GM19395 (cell line): ENCODE data around the gene KAT2B.

Experiments used
- ATAC-seq: cut with Tn5 transposase; IDR thresholded peaks from one replicate; pipeline ENCODE4 v1.9.1; 2021; ENCODE audit warnings: mild to moderate bottlenecking, moderate library complexity; ENCODE audit not compliant: unreplicated experiment

The KAT2B gene

GRCh38 chr3:20141851-20142250 lies 101.6 kb downstream of the KAT2B start:
- no peak for ATAC-seq

DNA sequence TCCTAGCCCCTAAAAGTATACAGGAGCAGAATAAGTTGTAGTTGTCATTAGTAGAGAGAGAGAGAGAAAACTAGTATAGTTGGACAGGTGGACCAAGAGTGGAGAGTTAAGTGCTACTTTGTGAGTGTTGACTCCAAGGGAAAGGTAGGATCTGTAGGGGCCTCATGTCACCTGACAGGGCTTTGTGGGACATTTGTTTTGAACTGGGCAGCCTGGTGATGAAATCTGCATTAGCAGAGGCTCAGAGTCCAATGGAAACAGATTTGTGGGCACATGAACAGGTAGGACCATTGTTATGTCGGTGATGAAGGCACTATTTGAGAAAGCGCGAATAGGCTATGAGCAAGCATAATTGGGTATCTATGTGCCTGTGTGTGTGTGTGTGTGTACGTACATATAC lies 102.3 kb downstream of the KAT2B start:
- no peak for ATAC-seq

DNA sequence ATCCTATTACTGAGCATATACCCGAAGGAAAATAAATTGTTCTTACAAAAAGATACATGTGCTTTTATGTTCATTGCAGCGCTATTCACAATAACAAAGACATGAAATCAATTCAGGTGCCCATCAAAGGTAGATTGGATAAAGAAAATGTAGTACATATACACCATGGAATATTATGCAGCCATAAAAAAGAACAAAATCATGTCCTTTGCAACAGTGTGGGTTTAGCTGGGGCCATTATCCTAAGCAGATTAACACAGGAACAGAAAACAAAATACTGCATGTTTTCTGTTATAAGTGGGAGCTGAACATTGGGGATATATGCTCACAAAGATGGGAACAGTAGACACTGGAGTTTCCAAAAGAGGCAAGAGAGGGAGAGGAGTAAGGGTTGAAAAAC lies 103.3 kb downstream of the KAT2B start:
- ATAC-seq: no peak

GRCh38 chr3:20145874-20146273 lies 105.6 kb downstream of the KAT2B start:
- ATAC-seq: no peak

DNA sequence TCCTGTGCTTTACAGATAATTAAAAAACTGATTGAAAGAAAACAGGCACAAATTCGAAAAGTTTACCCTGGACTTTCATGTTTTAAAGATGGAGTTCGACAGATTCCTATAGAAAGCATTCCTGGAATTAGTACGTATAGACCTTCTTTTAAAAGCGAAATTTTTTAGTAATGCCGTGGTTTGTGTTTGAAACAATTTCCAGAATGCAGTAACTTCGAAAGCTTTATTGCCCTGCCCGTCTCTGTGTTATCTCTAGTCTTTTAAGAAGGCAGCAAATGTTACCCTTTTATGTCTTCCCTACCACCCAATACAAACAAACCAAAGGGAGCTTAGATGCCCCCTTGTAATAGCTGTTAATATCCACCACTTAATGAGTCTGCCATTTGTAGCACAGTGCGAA lies 106.1 kb downstream of the KAT2B start:
- no peak for ATAC-seq

DNA sequence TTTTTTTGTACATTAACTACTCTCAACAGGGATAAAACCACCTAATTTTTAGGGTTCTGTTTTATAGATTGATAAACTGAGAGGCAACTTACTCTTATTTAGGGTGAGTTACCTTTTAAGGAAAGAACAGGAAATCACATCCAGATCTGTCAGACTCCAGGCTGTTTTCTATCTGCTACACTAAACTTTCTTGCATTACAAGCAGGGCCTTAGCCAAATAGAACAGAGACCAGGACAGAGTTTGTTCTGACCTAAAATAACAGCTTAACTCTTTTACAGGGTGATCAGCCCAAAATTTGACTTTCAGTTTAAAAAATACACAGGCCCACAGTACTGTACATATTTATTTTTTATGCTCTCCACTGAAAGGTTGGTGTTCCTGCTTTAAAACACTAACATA lies 107.1 kb downstream of the KAT2B start:
- ATAC-seq: no peak

DNA sequence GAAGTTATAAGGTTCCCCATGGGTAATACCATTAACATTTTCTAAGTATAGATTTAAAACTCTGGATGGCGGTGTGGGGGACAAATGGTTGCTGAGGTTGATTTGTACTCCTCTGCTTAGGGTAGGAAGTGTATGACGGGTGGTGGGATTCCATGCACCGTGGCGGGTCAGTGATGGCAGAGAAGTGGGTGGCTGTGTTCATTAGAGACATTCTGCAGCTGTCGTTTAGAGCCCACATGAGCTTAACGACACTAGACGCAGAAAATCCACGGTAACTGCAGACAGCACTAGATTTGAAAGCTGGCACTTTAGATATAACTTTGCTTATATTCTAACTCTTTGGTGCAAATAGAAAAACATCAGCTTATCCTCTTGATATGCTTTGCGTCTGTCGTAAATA lies 108.2 kb downstream of the KAT2B start:
- ATAC-seq: no peak

DNA sequence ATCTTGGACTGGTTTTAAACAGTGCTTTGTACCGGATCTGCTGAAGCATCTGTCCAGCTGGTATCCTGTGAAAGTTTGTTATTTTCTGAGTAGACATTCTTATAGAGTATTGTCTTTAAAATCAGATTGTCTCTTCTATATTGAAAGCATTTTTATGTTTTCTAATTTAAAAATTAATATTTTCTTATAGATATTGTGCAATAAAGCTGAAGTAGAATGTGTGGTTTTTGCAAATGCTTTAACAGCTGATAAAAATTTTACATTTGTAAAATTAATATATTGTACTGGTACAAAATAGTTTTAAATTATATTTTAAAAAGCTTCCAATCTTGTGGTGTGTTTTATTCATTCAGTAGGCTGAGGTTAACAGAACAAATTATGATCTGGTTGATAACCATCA lies 113.8 kb downstream of the KAT2B start:
- ATAC-seq: no peak

DNA sequence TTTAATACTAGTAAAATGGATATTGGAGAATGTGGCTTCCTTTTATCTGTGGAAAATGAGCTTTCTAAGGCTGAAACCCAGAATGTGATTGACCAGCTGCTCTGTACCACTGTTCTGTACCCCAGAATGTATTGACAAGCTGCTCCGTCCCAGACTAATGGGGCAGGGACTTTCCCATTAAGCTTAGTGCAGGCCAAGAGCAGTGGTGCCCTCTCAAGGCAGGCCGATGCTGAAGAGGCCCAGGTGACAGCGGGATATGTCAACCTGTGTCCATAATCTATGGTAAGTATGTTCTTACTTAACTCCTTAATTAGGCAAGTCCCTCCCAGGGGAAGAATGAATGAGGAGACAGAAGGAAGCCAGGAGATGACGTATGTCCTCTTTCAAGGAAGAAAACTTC lies 114.7 kb downstream of the KAT2B start:
- ATAC-seq: no peak

DNA sequence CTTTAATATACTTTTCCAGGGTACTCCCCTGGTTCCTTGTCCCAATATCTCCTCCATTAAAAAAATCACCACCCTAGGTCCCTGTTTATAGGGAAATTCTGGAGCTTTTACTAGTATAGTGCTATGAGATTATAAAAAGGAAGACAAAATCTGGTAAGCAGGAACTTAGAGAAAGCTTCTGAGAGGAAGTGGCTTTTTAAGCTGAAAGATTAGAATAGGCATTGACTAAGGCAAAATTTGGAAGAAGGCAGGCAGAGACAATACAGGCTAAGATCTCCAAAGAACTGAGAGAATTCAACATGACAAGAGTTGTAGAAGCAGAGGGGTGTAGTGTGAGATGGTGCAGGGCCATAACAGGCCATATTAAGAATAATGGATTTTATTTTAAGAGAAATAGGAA lies 120.0 kb downstream of the KAT2B start:
- ATAC-seq: no peak

DNA sequence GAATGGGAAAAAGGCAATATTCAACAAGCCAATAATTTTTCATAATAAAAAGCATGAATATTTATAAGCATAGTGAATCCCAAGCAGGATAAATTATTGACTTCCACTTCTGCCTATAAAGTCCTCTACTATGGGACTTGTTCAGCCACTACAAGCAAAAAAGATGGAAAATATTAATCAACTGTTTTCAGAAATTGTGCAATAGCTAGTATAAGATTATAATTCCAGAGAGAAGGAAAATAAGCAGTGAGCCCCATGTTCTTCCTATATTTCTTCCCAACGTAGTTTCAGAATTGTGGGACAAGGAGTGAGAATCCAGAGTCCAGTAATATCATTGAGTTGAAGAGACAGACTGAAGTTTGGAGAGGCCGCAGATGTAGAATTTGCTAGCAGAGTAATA lies 121.5 kb downstream of the KAT2B start:
- no peak for ATAC-seq

DNA sequence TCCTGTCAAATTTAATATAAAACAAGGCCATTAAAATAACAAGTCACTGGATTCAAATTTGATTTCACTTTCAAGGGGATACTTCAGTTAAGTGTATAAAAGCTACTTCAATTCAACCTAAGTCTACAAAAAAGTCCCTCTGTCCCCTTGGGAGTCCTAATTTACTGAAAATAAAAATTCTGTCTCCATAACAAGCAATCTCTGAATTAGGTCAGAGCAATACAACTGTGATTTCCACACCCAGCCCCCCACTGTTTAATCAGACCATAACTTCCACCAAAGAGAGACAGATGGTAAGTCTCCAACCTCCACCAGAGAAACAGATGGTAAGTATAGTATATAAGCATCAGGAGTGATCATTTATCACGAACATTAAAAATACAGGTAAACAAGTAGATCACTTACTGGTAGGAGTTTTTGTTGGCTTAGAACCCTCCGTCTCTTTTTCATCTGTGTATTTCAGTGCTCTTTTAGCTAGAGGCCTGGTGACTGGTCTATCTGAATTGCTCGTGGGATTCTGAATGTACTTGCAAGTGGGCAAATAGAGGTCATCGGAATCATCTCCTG lies 133.7 kb downstream of the KAT2B start:
- no peak for ATAC-seq

GRCh38 chr3:20181276-20181675 lies 141.0 kb downstream of the KAT2B start:
- no peak for ATAC-seq

DNA sequence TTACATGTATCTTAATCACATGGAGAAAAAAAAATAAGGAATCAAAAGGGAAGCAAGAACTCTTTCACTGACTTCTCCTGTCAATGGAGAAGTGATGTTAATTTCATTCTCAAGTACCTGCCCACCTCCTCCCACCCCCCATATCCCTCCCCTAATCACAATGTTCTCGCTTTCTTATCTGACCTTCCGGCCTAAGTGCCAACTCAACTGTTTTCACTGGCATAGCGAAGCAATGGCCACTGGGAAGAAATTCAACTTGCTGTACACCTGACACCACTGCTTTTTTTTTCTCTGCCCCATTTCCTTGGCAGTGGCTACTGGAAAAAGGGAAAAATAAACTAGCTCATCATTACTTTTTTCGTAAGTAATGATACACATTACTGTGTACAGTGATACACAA lies 142.0 kb downstream of the KAT2B start:
- no peak for ATAC-seq

- ATAC-seq: peak; percentile 27
Measured at GRCh38 chr3:20185331-20185678, 145.1 kb downstream of the KAT2B start.

DNA sequence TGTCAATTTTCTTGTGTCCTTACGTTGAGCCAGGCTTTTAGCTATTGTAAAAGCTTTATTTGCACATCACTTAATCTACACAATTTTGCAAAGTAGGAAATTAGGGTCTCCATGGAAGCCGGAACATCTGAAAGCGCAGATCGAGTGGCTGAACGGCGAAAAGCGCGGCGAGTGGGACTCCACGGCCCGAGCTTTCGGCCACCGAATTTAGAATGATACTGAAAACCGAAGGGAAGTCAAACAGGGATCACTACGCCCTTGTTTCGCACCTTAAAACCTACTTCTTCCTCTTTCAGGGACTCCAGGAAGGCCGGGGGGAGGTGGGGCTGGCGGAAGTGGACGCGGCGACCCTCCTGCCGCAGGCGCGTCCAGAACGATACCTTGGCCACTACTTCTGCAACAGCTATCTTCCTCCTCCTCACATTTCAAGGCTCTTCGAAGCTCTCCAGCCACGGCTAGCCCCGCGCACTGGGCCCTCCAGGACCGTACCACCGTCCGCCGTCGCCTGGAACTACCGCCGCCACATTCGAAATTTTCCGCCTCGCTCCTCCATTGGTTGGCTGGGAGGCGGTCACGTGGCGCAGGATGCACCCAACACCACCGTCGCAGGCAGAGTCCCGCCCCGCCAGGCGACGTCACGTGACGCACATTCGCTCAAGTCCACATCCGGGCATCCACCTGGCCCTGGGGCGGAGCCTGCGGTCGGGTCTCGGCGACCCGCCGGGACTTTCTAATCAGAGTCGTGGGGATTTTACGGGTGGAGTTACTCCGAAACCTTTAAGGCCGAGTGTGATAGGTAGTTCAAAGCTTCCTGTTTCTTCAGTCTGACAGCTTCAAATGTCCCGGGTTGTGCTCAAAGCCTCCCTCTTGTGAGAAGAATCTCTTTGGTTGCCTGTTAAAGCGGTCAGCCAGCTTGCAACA lies 145.7 kb downstream of the KAT2B start, which contains the start of gene SGO1:
Gene SGO1, minus strand, starts transcription at position 528 of the 921 bp plus-strand sequence. CDS start 2,179 bp downstream, outside the sequence.
- ATAC-seq: peak; percentile 92

GRCh38 chr3:20186600-20187004 lies 146.4 kb downstream of the KAT2B start:
- peak; percentile 12 for ATAC-seq

- ATAC-seq: no peak
Measured at GRCh38 chr3:20190991-20191390, 150.7 kb downstream of the KAT2B start.

GRCh38 chr3:20194793-20195460 lies 154.7 kb downstream of the KAT2B start:
- no peak for ATAC-seq

- no peak for ATAC-seq
Measured at GRCh38 chr3:20197775-20198174, 157.5 kb downstream of the KAT2B start.

GRCh38 chr3:20201143-20201542 lies 160.9 kb downstream of the KAT2B start:
- ATAC-seq: no peak
